Psoas muscle (tissue), 8 donors: ENCODE measurements around the gene TRPV5. TPM values are rescaled to one million over a fixed set of nuclear protein-coding genes. Genes with fewer than 3 reads are reported as not detected.

Experiments
- ATAC-seq, 4 donors: fragments of 200-7000 bp; cut with Tn5 transposase; one replicate each; pipeline ENCODE4 v1.9.1; 2020; ENCODE audit warnings: moderate library complexity in 3 of 4, mild to moderate bottlenecking in 2 of 4
- DNase-seq, 2 donors: peaks; one replicate each; pipeline ENCODE4 v3.0.0-alpha.2; 2020
- H3K27ac ChIP-seq: fragments of 200-600 bp; one replicate; pipeline ENCODE4 v1.8.0; 2022
- H3K27me3 ChIP-seq, 3 donors: fragments of 200-600 bp in 1 of 3; one replicate each; pipeline versions ENCODE4 v1.6.1 to v1.8.0; 2013 to 2022; ENCODE audit warnings: low read length in 2 of 3, mild to moderate bottlenecking in 2 of 3, moderate library complexity in 1 of 3; ENCODE audit not compliant: insufficient read depth in 3 of 3
- H3K36me3 ChIP-seq, 2 donors: fragments of 200-600 bp in 1 of 2; one replicate each; pipeline versions ENCODE4 v1.6.1 to v1.8.0; 2013 to 2022; ENCODE audit warnings: low read depth in 1 of 2, mild to moderate bottlenecking in 1 of 2, moderate library complexity in 1 of 2; ENCODE audit not compliant: insufficient read depth in 1 of 2
- H3K4me1 ChIP-seq: fragments of 200-600 bp; one replicate; pipeline ENCODE4 v1.8.0; 2022
- H3K4me3 ChIP-seq: fragments of 200-600 bp; one replicate; pipeline ENCODE4 v1.8.0; 2022; ENCODE audit warnings: mild to moderate bottlenecking
- H3K9me3 ChIP-seq: fragments of 200-600 bp; one replicate; pipeline ENCODE4 v1.8.0; 2022
- WGBS, 3 donors: extraction: QIAGEN DNeasy Blood & Tissue Kit; methylation state at CpG; one replicate each; pipeline versions ENCODE4 v1.1.6 to v1.1.7; 2013; 5-methylcytosine and 5-hydroxymethylcytosine counted together
- intact Hi-C, 2 donors: fragments of 100-400 bp; cut with DNase I; formaldehyde crosslinking; loops; one replicate each; pipeline versions ENCODE4 v1.11.0 to v1.14.2; 2022
- polyA plus RNA-seq, 3 donors: library from polyadenylated mRNA; stranded (reverse); fragments of 200-250 nt; gene quantifications; one replicate each; pipeline ENCODE4 v1.2.3, GENCODE V29; 2013
- total RNA-seq, 4 donors: library from RNA; stranded (reverse); fragmentation: NEBNext Ultra II Directional in 2 of 4; extraction: Animal tissue kit (Norgen Biotek cat#: 25700) in 2 of 4; gene quantifications; one replicate each; pipeline versions ENCODE4 v1.2.1 to v1.2.4, GENCODE V29; 2021 to 2023
- TF ChIP-seq, protein P1 (sequence below): fragments of 200-600 bp; IDR thresholded peaks from one replicate; pipeline ENCODE4 v1.8.0; 2022; ENCODE audit warnings: antibody characterized with exemption
- donor health status: healthy with polysubstance abuse.
- donor health status: DM: no; HTN: no; CAD: no; lungs with moderate emphysema.
- donor health status: Bipolar disorder and iron deficiency.
- donor health status: healthy.
- donor health status: DM: yes; HTN: yes; CAD: no.
- donor health status: DM: no; HTN: no; CAD: no.
- donor health status: DM: no; HTN: no; CAD: no.
- donor health status: DM: yes; HTN: yes; CAD: no.

TRPV5 gene
- total and polyA plus RNA-seq, 7 donors, result 0.06 TPM; not detected in 6

DNA sequence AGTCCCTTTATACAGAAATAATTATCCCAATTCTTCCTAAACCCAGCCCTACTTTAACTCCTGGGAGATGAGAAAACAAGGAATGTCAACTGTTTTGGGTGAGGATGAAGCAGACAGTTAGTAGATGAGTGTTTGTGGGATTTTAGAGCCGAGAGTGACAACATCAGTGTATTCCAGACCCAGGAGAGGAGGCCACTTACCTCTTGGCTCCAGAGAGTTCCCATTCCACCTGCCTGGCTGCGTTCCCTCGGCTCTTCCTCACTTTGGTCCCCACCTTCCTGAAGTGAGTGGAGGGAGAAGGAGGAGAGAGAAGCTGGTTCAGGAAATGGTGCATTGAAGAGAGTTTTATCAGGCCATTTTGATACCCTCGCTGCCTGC, 28.0 kb upstream of the TRPV5 start:
- DNase-seq (no peak), ATAC-seq (no peak)
- H3K27me3 ChIP-seq, result no peaks in the 10 kb centered on the region
- intact Hi-C loops, result no loop called here
- H3K9me3 ChIP-seq, result no peaks in the 10 kb centered on the region
- H3K27ac ChIP-seq, result no peak overlapping the region
- WGBS, 3 donors, result 81 to 93% (median 86%) methylated on average over 4 of the region's 4 CpGs
- no peaks in the 10 kb centered on the region for H3K4me1 ChIP-seq
- TF ChIP-seq, protein P1, sequence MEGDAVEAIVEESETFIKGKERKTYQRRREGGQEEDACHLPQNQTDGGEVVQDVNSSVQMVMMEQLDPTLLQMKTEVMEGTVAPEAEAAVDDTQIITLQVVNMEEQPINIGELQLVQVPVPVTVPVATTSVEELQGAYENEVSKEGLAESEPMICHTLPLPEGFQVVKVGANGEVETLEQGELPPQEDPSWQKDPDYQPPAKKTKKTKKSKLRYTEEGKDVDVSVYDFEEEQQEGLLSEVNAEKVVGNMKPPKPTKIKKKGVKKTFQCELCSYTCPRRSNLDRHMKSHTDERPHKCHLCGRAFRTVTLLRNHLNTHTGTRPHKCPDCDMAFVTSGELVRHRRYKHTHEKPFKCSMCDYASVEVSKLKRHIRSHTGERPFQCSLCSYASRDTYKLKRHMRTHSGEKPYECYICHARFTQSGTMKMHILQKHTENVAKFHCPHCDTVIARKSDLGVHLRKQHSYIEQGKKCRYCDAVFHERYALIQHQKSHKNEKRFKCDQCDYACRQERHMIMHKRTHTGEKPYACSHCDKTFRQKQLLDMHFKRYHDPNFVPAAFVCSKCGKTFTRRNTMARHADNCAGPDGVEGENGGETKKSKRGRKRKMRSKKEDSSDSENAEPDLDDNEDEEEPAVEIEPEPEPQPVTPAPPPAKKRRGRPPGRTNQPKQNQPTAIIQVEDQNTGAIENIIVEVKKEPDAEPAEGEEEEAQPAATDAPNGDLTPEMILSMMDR, result no peak
- H3K4me3 ChIP-seq, result no peak overlapping the region
- no peaks in the 10 kb centered on the region for H3K36me3 ChIP-seq

DNA sequence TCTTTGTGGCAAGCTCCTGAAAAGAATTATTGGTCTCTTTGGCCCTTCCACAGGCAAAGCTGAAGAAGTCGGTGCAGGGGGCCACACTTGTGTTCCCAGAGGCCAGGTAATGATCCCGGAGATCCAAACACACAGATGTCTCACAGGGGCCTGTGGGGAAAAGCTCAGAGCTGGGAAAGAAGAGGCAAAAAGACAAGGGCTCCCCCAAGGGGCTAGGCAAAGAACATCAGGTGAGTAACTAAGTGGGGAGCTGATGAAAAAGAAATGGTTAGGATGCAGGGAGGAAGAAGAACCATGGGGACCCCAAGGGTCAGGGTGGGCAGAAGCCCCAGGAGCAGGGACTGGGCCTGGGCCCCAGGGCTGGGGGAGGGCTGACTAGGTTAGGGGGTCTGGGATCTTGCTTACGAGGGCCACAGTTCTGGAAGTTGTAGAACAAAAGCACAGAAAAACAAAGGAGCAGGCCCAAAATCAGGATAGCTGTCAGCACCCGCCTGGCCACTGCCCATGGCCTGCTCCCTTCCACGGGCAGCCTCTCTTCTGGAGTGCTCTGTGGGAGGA, 27.5 kb upstream of the TRPV5 start:
- Histone ChIP-seq H3K27ac (no peak overlapping the region), H3K36me3 (no peaks in the 10 kb centered on the region), H3K4me1 (no peaks in the 10 kb centered on the region), H3K9me3 (no peaks in the 10 kb centered on the region), H3K27me3 (no peaks in the 10 kb centered on the region), H3K4me3 (no peak overlapping the region)
- intact Hi-C loops, result no loop called here
- DNase-seq, result no peak
- ATAC-seq, result no peak
- TF ChIP-seq, protein P1, result no peak
- 84 to 91% (median 87%) methylated on average over 5 of the region's 5 CpGs for WGBS, 3 donors

- DNase-seq, result no peak
- ATAC-seq, result no peak
- H3K27ac ChIP-seq, result no peak overlapping the region
- no peaks in the 10 kb centered on the region for H3K9me3 ChIP-seq
- TF ChIP-seq, protein P1, result no peak
- H3K4me1 ChIP-seq, result no peaks in the 10 kb centered on the region
- no peak overlapping the region for H3K4me3 ChIP-seq
- H3K36me3 ChIP-seq, result no peaks in the 10 kb centered on the region
- H3K27me3 ChIP-seq, result no peaks in the 10 kb centered on the region
- intact Hi-C loops, result no loop called here
Measured at GRCh38 chr7:142959202-142959601, 25.7 kb upstream of the TRPV5 start.

DNA sequence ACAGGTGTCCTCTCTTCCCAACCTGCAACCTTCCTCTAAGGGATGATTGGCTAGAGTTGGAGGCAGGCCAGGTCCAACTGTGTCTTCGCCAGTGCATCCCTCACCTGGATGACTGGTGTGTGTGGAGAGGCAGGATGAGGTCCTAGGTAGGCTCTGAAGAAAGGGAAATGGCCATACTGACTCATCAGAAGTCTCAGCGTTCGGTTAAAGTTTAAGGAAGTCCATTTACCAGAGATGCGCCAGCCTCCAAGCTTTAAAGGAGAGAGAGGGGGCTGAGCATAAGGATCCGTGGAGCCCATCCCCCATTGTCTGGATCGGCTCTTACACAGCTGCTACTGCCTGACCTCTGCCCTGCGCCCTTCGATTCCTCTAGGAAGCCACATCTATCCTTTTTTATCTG, 24.2 kb upstream of the TRPV5 start:
- no peaks in the 10 kb centered on the region for H3K9me3 ChIP-seq
- ATAC-seq (no peak), DNase-seq (no peak)
- H3K4me3 ChIP-seq, result no peak overlapping the region
- 69 to 78% (median 76%) methylated on average over 8 of the region's 8 CpGs for WGBS, 3 donors
- intact Hi-C loops, result no loop called here
- H3K36me3 ChIP-seq, result no peaks in the 10 kb centered on the region
- TF ChIP-seq, protein P1, result no peak
- no peaks in the 10 kb centered on the region for H3K4me1 ChIP-seq
- H3K27ac ChIP-seq, result no peak overlapping the region
- no peaks in the 10 kb centered on the region for H3K27me3 ChIP-seq

DNA sequence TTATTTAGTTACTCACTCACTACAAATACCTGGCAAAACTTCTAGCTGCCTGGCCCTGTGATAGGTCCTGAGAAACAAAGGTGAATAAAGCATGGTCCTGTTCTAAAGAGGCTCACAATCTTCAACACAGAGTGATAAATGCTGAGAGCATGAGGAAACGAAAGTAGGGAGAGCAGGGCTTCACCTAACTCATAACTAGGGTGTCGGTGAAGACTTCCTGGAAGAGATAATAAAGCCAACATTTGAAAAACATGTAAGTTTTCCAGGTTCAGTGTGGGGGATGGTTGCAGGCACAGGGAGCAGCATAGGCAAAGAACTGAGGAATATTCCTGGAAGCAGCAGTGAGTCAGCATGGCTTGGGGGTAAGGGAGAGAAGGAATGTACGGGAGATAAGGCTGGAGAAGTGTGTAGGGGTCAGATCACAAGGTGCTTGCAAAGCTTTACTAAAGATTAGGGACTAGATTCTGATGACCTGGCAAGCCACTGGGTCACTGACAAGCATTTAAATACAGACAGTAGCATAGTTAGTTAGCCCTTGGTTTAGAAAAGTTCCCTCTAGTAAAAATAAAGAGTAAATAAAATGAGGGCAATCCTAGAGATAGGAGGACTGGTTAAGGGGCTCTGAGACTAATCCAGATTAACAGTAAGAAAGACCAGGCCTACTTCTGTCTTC, 23.5 kb upstream of the TRPV5 start:
- TF ChIP-seq, protein P1, result no peak
- Histone ChIP-seq H3K36me3 (no peaks in the 10 kb centered on the region), H3K27me3 (no peaks in the 10 kb centered on the region), H3K27ac (no peak overlapping the region), H3K4me3 (no peak overlapping the region), H3K4me1 (no peaks in the 10 kb centered on the region), H3K9me3 (no peaks in the 10 kb centered on the region)
- DNase-seq, result no peak
- ATAC-seq, result no peak
- intact Hi-C loops, result no loop called here
- 74 to 78% (median 76%) methylated on average over 3 of the region's 3 CpGs for WGBS, 3 donors
